ENCODE data around the gene PELI1.

DNA sequence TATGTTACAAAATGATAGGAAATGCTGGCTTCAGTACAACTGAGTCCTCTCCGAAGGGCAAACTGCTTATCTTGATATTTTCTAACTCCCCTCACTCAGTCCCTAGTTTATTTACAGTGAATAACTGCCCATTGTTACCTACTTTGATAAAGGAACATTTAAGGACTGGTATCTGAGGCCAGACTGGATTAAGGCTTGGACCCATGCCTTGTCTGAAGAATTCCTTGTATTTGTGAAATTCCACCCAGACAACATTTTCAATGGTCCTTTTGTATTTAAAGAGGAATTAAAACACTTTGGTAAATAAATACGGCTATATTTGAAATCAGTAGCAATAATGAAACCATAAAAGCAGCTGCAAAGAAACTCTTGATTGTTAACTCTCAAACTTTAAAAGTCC lies 58.3 kb downstream of the PELI1 start:
- TF ChIP-seq EP300 (IDR thresholded peaks at IDR 0.05) (no peak), POLR2A (IDR thresholded peaks at IDR 0.05; ENCODE audit: low read depth) (no peak)
